ENCODE results near the gene C22orf23.
"Not testable (repeated sequence)": the region's sequence is repeated elsewhere in the genome, so short reads cannot be mapped to it uniquely, and the experiment has no call there.

Gene C22orf23

DNA sequence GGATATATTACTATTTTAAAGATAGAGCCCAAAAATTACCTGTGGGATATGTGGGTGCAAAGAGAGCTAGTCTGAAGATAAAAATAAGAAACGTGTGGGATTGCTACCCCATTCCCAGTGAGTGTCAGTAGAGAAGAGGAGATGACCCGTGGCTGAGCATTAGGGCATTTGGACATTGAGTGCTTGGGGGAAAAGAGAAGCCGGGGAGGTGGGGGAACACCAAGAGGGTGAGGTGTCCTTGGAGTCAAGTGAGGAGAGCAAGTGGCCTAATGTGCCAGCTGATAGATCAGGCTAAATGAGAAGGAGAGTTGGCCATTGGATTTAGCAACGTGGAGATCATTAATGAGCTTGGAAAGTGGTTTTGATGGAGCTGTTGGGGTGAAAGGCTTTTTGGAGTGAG, 1.3 kb upstream of the C22orf23 start:
- no peak for DNase-seq (ENCODE audit: low read depth)

DNA sequence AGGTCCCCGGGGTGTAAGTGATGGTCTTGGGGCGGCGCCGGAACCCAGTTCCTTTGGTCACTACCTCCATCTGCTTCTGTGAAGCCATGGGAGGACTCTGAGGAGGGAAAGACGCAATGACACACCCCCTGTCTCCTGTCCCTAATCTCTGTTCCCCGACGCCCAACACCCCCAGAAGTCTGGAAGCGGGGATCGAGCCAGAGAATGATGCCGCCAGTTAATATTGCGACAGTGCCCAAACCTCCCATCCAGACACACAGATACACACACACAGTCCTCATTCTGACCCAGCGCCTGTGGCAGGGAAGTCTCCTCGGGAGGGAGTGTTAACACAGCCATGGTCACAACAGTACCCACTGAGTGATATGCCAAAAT, 352 bp downstream of the C22orf23 start:
- no peak for DNase-seq (ENCODE audit: low read depth)

DNA sequence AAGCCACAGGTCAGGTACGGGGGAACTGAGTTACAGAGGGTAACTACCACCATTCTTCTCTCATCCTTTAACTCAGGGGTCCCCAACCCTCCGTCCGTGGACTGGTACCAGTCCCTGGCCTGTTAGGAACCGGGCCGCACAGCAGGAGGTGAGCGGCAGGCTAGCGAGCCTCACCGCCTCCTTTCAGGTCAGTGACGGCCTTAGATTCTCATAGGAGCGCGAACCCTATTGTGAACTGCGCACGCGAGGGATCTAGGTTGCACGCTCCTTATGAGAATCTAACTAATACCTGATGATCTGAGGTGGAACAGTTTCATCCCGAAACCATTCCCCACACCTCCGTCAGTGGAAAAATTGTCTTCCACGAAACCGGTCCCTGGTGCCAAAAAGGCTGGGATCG, 772 bp downstream of the C22orf23 start:
- DNase-seq (ENCODE audit: low read depth), result not testable (repeated sequence)

DNA sequence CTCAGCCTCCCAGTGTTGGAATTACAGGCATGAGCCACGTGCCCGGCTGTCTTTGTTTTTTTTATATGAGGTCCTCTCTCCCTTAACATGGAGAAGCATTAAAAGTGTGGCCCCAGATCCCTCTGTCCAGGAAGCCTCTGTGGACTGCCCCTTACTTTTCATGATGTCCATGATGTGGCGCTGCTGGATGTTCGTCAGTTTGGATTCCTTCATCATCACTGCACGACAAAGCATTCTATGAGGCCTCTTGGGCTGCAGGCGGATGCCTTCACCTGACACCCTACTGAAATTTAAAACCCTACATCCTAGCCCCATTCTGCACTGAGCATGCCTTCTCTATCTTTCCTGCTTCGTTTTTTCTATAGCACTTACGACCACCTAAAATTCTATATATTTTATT, 2.1 kb downstream of the C22orf23 start:
- DNase-seq (ENCODE audit: low read depth), result no peak

DNA sequence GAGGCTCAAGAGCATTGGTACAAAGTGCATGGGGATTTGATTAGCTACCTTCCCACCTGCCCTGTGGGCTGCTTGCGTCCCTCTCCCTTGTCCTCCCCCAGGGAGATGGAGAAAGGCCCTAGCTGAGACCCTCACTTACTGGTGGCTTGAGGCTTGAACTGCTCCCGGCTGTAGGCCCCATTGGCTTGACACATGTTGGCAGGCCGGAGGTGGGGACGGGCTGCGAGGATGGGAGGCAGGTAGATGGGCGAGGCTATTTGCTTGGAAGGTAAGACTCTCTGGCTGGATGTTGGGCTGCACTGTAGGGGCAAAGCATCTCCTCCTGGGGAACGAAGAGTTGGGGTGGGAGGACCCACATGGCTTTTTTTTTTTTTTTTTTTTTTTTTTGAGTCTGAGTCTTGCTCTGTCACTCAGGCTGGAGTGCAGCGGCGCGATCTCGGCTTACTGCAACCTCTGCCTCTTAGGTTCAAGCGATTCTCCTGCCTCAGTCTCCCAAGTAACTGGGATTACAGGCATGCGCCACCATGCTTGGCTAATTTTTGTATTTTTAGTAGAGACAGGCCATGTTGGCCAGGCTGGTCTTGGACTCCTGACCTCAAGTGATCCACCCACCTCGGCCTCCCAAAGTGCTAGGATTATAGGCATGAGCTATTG, 6.1 kb downstream of the C22orf23 start:
- DNase-seq (ENCODE audit: low read depth), result not testable (repeated sequence)

DNA sequence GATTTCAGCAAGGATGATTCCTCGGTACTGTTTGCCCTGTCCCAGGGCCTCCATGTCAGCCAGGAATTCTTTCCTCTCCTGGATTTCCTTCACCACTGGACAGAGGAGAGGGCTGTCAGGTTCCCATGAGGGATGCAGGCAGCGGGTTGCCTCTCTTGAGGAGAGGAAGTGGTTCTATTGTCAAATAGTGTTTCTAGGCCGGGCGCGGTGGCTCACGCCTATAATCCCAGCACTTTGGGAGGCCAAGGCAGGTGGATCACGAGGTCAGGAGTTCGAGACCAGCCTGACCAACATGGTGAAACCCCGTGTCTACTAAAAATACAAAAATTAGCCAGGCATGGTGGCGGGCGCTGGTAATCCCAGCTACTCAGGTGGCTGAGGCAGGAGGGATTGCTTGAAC, 9.0 kb downstream of the C22orf23 start:
- not testable (repeated sequence) for DNase-seq (ENCODE audit: low read depth)

DNA sequence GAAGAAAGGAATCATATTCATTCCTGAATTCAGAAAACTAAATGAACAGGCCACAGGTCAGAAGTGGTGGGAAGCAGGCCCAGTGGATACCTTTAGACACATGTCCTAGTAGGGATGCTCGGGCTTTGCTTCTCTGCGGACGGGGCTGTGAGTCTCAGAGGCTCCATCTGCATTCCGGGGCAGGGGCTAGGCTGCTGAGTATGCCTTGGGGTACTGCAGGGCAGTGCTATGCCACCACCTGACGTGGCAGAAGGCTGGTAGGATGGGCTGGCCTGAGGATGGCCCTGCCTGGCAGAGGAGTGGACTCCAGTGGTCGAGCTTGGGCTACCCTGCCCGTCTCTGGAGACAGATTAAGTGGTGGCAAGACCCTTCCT, 9.6 kb downstream of the C22orf23 start:
- no peak for DNase-seq (ENCODE audit: low read depth)

DNA sequence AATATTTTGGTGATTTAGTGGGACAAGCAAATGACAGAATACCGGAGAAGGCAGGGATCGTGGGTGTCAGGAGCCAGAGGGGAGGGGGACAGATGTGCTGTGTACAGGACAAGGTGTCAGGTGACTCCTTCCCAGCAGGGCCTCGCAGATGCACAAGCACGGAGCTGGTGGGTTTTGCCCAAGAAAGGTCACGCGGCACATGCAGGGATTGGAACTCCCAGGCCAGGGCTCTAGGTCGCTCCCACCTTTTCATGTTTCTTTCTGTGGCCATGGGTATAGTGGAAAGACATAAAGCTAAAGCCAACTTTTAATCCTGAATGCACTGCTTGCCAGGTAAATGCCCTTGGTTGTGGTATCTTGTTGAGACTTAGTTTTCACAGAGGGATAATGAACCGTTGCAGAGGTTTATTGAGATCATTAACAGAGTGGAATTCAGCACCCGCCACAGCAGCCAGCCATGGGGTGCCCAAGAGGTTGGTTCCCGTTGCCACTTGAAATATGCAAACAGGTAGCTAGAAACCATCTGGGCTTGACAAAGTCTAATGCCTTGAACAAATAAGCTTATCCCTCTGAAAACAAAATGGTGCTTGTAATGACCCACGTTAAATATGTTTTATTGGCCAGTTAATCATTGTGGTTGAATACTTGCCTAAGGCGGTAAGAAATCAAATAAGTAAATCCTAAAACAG, 10.1 kb downstream of the C22orf23 start:
- DNase-seq (ENCODE audit: low read depth), result no peak

DNA sequence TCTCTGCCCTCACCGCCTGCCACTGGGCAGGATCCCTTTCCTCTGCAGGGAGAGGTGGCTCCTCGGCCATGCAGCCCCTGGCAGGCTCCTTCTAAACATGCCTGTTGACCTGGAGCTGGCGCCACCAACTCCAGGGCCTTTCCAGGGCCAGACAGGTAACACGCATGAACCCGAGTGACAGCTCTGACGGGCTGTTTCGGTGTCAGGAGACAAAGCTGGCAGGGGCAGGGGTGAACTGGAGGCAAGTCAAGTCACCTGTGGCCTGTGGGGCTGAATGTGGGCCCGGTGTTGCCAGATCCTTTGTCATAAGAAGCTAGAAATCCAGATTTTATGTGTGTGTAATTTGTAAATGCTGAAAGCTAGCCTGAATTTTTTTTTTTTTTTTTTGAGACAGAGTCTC, 11.3 kb downstream of the C22orf23 start:
- no peak for DNase-seq (ENCODE audit: low read depth)

DNA sequence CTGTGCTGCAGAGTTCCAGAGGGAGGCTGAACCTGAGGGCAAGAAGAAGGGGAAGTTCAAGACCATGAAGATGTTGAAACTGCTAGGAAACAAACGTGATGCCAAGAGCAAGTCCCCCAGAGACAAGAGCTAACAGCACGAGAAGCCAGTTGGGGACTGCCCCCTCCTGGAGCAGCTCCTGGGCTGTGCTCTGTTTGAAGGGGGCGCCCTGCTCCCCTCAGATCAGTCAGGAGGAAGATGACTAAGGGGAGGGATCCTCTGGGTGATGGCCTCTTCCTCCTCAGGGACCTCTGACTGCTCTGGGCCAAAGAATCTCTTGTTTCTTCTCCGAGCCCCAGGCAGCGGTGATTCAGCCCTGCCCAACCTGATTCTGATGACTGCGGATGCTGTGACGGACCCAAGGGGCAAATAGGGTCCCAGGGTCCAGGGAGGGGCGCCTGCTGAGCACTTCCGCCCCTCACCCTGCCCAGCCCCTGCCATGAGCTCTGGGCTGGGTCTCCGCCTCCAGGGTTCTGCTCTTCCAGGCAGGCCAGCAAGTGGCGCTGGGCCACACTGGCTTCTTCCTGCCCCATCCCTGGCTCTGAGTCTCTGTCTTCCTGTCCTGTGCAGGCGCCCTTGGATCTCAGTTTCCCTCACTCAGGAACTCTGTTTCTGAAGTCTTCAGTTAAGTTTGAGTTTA, 12.6 kb downstream of the C22orf23 start:
- no peak for DNase-seq (ENCODE audit: low read depth)

DNA sequence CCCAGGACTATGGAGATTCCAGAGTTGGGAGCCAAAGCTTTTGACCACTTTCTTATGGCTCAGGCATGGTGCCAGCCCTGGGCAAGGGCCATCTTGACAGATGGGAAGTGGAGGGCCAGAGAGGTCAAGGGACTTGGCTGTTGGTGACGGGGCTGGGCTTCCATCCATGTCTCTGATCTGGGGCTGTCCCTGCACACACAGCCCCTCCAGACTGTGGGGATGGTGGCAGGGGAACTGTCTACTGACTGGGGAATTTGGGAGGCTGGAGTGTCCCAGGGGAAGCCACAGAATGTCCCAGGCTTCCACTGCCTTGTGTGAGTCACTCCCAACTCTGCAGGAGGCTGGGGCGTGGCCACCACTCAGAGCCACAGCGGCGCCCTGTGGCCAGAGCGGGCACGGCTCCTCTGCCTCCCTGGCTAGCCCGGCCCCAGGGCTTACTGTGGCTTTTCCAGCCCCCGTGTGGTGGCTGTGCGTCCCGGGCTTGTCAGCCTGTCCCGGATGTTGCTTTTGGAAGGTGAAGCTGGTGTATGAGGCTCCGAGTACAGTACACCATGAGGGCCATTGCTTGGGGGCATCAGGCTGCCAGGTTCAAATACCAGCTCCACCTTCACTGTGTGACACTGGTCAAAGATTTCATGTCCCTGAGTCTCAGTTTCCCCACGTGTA, 19.6 kb downstream of the C22orf23 start:
- peak; percentile 42 for DNase-seq (ENCODE audit: low read depth)

DNA sequence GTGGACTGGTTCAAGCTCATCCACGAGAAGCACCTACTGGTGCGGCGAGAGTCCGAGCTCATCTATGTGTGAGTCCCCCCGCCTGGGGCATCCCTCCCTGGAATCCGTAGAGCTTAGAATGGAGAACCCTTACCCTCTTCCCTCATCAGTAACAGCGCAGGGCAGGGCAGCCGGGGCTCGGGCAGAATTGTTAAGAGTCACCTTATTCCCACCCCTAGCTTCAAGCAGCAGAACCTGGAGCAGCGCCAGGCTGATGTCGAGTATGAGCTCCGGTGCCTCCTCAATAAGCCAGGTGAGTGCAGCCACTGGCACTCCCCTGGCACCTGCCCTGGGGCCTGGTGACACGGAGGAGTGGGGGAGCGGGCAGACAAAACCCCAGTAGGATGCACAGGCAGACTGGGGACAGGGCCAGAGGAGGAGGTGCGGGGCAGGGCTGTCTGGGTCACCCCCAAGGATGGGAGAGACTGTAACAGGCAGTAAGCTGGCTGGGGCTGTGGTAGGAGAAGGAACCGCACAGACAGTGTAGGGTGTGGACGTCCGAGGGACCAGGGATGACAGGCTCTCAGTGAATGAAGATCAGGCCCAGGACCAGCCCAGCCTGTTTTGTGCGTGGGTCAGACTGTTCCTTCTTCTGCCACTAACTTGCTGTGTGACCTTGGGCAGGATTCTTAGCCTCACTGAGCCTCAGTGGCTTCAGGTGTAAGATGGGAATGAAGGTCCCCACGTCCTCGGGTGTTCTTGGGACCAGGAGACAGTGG, 20.4 kb downstream of the C22orf23 start:
- no peak for DNase-seq (ENCODE audit: low read depth)

DNA sequence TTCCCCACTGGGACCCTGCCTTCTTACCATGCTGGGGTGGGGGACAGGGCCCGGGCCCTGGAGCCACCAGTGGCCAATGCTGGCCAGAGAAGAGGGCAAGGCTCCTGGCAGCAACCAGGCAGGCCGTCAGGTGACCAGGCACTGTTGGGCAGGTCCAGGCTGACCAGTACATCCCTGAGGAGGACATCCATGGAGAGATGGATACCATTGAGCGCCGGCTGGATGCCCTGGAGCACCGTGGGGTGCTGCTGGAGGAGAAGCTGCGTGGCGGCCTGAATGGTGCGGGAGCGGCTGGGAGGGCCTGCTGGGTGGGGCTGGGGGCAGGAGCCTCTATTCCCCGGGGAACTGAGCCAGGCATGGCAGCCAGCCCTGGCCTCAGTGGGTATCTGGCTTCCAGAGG, 21.0 kb downstream of the C22orf23 start:
- DNase-seq (ENCODE audit: low read depth), result no peak

DNA sequence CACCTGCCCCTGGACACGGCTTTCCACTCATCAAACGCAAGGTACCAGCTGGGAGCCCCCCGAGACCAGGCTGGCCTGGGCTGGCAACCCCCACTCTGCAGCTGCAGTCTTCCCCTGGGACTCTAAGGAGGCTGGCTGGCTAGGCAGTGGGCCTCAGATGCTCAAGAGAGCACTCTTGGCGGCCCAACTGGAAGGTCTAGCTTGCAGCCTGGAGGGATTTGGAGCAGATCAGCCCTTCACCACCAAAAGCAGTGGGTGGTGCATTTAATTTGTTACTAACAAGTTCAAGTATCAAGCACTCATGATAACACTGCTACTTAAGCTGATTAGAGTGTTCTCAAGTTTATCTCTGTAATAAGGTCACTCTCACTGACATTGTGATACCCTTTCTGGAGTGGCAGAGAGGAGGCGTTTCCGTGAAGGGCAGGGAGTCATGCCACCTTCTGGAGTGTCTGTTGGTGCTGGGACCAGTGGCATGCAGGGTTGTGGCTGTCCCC, 21.5 kb downstream of the C22orf23 start:
- DNase-seq (ENCODE audit: low read depth), result no peak

DNA sequence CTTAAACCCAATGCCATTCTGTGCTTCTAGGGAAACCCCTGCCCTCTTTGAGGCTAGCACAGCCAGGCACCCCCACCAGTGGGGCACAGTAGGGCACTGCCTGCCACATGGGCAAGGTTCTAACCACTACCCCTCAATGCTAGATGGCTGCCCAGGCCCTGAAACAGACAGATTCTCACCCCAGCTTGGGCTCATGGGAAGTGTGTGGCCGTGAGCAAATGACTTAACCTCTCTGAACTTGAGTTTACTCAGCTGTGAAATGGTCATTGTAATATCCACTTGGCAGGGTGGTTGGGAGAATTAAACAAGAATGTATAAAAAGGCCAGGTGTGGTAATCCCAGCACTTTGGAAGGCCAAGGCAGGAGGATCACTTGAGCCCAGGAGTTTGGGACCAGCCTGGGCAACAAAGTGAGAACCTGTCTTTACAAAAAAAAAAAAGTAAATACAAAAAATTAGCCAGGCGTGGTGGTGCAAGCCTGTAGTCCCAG, 22.4 kb downstream of the C22orf23 start:
- no peak for DNase-seq (ENCODE audit: low read depth)

DNA sequence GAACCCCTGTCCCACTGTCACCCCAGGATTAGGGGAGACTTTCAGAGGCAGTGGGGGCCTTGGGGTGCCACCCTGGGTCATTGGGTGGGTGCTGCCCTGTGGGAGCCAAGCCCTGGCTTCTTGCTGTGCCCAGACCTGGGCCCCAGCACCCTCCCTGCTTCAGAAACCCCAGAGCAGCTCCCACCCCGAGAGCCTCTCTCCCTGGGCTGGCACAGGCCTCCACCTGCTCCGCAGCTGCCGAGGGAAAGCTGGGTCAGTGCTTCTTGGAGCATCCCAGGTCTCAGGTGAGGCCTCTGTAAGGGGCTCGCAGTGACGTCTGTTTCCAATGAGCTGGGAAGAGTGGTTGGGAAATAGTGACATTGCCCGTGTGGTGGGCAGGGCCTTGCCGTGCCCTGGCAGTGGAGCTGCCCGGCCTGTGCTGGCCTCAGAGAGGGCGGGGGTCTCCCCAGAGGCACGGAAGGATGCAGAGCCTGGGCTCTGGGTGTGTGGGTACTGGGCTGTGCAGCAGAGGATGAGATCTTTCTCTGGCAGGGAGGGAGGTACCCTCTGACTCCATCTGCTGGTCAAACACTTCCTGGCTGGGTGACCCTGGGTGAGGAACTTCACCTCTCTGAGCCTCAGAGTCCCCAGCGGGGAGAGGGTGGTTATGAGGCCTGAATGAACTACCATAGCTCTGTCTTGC, 23.0 kb downstream of the C22orf23 start:
- no peak for DNase-seq (ENCODE audit: low read depth)

DNA sequence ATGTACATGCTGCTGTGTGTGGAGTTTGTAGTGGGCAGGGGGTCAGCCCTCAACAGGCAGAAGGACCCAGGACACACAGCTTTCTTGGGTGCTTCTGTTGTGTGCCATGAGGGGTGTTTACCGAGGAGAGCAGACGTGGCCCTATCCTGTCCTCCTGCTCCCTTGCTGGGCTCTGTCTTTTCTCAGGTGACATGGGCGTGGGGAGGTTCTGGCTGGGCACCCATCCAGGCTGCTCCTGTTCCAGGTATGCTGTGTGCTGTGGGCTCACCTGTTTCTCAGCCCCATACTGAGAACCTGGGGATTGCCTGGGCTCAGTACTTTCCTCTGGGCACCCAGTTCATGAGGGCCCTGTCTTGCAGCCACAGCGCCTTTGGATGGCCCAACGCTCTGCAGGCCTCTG, 24.0 kb downstream of the C22orf23 start:
- no peak for DNase-seq (ENCODE audit: low read depth)

DNA sequence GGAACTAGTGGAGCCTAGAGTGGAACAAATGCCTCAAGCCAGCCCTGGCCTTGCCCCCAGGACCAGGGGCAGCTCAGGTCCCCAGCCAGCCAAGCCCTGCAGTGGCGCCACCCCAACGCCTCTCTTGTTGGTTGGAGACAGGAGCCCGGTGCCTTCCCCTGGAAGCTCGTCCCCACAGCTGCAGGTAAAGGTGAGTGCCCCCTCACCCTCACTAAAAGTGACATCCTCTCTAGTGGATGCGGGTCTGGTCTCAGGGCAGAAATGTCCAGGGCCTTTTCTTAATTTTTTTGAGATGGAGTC, 25.8 kb downstream of the C22orf23 start:
- DNase-seq (ENCODE audit: low read depth), result no peak

DNA sequence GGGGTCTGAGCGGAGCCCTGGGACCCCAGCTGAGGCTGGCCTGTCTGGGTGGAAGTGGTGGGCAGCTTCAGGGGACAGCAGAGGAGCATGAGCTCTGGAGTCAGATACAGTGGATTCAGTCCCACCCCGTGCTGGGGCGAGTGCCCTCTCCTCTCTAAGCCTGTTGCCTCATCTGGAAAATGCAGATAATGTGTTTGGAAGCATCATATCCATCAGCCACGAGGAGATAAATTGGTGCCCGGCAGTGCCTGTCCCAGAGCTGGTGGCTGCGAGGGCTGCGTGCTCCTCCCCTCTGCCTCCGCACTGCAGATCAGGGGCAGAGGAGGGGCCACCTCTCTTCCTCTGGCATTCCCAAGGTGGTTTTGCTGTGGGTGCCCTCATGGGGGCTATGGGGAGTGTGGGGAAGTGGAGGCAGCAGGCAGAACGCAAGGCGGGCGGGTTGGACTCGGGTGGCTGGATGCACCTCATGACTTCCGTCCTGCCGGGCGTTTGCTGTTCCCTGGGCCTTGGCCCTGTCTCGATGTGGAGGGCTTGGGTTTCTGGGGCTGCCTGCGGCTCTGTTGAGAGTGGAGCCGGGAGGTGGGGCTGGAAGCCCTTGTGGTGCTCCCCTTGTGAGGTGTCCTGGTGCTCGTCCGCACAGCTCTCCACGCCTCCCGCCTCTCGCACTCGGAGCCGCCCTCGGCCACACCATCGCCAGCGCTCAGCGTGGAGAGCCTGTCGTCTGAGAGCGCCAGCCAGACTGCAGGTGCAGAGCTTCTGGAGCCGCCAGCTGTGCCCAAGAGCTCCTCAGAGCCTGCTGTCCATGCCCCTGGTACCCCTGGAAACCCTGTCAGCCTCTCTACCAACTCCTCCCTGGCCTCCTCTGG, 26.4 kb downstream of the C22orf23 start:
- DNase-seq (ENCODE audit: low read depth), result no peak

DNA sequence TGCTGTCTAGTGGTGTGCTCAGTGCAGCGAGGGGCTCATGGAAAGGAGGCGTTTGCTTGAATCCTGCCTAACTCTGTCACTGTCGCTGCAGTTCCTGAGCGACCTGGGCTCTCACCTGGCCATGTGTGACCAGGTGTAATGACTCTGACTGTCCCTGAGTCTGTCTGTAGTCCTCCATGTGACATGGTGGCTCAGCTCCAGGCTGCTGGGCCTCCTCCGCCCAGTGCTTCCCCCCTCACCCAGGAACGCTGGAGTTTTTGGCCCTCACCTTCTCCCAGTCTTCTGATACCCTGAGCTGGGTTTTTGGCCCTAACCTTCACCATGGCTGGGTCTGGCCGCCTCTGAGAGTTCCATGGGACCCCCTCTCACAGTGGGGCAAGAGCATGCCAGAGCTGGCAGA, 27.0 kb downstream of the C22orf23 start:
- no peak for DNase-seq (ENCODE audit: low read depth)

DNA sequence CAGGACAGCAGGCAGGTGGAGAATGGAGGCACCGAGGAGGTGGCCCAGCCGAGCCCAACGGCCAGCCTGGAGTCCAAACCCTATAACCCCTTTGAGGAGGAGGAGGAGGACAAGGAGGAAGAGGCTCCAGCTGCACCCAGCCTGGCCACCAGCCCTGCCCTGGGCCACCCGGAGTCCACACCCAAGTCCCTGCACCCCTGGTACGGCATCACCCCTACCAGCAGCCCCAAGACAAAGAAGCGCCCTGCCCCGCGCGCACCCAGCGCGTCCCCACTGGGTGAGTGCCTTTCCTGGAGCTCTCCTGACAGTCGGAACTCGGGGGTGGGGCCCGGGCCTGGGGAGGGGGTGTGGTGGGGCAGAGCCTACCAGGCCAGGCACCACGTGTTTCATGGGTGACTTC, 27.6 kb downstream of the C22orf23 start:
- DNase-seq (ENCODE audit: low read depth), result no peak
